GM21515 (cell line): ENCODE results near the gene ARHGDIA.

Experiments used
- ATAC-seq: cut with Tn5 transposase; IDR thresholded peaks from one replicate; pipeline ENCODE4 v1.9.1; 2021; ENCODE audit not compliant: unreplicated experiment

The ARHGDIA gene

DNA sequence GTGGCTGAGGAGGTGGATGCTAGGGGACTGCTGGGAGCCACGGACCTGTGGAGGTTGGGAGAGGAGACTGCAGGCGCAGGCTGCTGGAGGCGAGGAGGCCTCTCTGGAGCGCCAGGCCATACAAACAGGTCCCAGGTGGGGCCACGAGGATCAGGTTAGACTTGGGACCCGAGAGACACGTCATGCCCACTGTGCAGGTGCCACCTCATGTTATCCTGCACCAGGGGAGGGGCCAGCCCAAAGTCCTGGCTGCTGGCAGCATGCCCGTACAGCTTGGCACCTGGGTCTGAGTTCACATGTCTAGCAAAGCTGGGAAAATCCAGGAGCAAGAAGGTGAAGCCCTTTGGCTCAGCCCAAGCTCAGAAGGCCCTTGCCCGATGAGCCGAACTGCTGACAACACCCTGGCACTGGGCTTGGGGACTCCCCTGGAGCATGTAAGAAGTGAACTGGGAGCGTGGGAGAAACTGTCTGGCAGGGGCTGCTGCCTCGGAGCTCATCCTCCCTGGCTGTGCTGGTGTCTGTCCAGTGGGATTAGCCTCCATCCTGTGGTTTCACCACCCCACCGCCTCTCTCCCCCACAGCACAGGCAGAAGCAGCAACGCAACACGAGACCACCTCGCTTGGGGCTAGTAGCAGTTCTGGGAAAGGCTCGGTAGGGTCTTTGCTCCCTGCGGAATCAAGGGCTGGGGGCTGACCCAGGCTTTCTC is 5.3 kb downstream of the ARHGDIA start:
- no peak for ATAC-seq

DNA sequence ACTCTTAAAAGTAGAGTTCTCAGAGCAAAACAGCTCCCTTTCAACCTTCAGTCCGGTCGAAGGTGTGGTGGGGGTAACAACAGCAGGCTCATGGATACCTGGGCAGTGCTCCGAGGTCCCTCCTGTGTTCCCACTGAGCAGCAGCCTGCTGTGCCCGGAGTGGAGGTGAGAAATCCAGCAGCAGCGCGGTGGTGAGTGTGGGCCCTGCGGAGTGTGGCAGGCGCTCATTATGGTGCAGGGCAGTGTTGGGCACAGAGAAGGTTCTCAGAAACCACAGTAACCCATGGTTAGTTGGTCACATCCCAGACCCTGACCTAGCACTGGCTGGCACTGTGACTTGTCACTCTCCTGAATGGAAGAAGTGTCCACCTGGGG is 5.8 kb downstream of the ARHGDIA start:
- no peak for ATAC-seq

DNA sequence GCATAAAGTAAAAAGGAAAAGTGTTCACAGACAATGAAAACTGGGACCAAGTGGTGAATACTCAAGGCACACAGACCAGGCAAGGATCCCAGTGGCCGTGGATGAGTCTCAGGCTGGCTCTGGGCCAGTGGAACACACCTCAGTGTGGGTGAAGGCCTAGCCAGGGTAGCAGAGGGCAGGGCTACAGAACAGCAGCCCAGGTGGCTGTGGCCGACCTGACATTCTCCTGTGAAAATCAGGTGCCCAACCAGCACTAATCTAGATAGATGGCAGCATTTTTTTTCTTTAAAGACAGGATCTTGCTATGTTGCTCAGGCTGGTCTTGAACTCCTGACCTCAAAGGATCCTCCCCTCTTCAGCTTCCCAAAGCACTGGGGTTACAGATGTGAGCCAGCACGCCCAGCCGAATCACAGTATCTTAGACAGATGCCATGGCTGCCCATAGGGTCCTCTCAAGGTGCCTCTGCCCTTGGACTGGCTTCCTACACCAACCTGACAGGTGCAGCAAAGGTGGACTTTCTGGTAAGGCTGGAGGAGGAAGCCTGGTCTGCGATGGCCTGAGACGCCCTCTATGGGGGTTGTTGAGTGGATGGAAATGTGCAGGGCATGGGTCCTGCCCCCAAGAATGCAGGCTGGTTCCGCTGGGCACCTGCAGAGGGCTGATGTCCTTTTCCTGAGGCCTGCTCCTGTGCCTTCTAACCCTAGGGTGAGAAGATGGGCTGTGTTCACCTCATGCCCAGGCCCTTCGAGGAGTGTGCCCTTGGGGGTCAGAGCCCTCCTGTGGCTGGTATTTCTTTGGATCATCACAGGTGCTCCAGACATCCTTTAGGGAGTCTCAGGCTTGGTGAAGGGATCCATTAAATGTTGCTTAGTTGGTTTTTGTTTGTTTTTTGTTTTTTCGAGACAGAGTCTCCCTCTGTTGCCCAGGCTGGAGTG is 7.0 kb downstream of the ARHGDIA start:
- no peak for ATAC-seq

DNA sequence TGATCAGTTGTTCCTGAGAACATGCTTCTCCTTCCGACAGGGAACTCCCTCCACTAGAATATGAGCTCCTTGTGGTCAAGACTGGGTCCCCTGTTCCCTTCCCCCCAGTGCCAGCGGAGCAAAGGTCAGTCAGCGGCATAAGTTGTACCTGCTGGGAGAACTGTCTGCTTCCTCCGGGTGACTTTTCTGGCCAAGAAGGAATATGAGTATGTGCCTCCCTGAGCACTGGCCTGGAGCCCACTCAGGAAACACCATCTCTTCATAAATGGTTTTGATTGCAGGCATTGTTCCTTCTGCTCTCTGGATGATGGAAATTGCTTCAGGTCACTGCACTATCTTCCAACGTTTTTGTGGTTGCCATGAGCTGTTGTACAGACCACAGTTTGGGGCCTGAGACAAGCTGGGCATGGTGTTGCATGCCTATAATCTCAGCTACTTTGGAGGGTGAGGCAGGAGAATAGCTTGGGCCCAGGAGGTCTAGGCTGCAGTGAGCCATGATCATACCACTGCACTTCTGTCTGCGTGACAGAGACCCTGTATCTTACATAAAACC is 7.9 kb downstream of the ARHGDIA start:
- no peak for ATAC-seq

DNA sequence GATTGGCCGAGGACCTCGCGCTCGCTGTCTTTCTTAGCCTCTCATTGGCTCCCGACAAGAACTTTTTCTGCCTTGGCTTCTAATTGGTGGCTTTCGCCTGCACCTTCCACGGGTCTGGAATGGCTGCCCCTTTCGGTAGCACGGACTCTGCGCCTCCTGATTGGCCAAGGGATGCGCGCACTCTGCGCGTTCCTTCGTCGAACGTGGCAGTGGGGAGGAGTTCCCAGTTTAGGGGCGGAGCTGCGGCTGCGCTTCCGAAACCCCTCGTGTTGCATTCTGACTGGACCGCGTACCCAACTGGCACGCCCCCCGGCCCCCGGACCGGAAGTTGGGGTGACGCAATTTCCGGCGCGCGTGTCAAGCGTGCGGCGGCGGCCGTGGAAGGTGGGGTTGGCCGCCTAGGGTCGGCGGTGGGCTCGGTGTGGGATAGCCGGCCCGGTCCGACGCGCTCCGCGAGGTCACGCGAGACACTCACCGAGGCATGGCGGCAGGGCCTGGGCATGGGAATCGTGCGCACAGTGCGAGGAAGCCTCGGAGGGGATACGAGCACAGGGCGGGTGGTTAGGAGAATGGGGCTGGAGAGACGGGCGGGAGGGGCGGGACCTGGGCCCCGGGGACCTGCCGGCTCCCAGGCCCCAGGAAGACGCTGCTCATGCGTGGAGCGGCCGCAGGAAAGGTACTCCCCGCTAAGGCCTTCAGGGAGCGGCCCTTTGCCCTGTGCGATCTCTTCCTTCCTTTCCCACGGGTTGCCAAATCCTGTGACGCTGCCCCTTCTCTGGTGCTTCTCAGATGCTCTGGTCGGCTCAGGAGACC is 10.2 kb downstream of the ARHGDIA start:
- peak; percentile 76 for ATAC-seq

DNA sequence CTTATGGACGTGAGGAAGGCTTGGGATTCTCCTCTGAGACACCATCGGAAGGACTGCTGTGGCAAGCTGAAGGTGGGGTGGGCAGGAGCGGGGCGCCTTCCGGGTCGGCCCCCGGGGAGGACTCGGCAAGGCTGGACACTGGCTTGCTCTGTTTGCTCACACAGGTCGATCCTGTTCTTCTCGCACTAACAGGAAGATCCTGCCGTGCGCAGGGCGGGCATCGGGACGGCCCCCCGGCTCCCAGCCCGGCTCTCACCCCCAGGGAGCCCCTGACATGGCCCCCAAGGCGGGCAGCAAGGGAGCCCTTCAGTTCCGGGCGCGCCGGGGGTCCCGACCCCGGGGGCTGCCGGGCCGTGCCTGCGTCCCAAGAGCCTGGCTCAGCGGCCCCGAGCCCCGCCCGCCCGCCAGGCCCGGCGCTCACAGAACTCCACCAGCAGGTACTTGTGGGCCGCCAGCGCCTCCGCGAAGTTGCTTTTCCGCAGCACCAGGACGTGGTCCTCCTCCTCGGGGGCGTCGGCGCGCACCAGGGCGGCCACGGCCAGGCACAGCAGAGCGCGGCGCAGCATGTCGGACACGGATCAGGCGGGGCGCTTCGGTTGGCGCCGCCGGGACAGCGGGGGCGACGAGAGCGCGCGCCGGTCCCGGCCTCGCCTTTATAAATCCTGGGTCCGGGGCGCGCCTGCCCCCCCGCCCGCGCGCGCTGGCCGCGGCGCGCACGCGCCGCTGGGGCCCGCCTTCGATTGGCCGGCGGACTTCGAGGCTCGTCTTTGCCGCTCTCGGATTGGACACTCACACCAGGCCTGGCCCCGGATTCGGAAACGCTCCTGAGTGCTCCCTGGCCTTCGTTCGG is 11.0 kb downstream of the ARHGDIA start, which contains the start of gene P4HB:
TSS of gene P4HB (minus strand) at position 630 of the 850 bp plus-strand sequence. CDS start at position 566, 64 bp downstream.
- ATAC-seq: peak; percentile 73

DNA sequence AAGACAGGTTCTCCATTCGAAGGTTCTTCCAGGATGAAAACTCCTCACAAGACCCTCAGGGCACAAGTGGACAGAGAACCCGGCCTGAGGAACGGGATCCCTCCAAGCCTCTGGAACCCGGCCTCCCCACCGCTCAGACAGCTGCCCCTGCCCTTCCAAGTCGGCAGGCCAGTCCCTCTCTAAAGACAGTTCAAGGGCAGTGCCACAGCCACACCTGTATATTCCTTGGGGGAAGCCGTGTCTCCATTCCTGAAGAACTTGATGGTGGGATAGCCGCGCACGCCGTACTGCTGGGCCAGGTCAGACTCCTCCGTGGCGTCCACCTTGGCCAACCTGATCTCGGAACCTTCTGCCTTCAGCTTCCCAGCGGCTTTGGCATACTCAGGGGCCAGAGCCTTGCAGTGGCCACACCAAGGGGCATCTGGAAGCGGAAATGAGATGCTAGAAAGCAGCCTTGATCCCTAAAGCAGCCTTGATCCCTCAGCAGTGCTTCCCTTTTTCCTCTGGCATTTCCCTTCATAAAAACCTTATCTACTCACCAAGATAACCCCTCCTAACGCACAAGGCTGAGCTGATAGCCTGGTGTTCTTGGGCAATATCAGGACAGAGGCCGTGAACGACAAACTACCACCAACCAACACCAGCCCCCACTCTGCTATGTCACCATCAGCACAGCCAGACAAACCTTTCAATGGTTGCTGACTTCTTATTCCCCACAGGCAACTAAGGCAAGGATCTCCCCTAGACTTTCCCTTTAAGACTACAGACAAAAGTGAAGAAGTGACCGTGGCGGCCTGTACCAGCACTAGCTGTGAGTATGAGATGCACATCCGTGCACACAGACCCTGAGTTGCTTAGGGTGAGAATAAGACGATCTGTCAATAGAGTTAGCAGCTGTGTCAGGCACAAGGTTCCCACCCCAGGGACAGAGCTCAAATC is 11.9 kb downstream of the ARHGDIA start:
- ATAC-seq: no peak

DNA sequence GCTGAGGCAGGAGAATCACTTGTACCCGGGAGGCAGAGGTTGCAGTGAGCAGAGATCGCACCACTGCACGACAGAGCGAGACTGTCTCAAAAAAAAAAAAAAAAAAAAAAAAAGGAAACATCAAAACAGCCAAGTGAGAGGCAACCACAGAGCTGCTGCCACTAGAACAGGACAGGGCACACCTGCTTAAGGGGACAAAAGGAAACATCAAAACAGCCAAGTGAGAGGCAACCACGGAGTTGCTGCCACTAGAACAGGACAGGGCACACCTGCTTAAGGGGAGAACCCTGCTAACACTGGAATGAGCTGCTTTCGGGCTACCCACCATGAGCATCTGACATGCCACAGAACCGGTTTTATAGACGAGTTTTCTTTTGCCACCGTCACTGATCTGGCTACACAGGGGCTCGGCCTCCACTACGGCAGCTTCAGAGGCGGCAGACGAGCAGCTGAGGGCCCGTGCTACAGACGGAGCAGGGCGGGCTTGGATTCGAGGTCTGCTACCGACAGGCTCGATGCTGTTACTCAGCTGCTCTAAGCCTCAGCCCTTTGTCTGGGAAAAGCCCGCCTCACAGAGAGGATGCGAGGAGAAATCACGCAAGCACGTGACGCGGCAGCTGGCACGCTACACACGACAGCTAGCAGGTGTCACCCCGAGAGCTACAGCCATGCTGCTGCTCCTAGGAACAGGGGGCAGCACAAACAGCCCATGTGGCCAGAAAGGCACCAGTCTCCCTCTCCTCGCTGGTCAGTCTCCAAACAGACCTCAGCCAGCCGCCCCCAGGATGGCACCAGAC is 12.8 kb downstream of the ARHGDIA start:
- no peak for ATAC-seq

DNA sequence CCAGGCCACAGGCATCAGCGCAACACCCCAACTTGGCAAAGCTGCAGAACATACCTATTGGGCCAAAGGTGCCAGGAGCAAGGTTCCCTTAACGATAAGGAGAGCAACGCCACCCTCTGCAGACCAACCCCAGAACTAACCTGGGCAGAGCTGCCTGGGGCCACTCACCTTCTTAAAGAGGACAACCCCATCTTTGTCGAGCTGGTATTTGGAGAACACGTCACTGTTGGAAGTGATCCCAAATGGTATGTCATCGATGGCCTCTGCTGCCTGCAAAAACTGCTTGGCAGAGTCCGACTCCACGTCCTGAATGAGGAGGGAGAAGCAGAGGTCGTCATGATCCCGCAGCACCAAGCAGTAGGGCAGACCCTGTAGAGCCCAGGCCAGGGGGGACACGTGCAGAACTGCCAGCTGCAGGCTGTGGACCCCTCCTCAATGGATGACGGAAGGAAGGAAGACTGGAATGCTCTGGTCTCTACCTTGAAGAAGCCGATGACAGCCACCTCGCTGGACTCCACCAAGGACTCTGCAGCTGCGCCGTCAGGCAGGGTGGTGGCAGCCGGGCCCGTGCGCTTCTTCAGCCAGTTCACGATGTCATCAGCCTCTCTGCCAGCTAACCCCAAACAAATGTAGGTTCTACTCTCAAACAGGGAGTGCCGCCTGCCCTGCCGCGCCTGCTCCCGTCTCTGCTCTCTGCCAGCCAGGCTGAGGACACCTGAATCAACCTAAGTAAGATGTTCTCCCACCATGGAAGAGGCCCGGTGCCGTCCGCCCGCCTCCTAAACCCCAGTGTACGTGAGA is 16.0 kb downstream of the ARHGDIA start:
- no peak for ATAC-seq

DNA sequence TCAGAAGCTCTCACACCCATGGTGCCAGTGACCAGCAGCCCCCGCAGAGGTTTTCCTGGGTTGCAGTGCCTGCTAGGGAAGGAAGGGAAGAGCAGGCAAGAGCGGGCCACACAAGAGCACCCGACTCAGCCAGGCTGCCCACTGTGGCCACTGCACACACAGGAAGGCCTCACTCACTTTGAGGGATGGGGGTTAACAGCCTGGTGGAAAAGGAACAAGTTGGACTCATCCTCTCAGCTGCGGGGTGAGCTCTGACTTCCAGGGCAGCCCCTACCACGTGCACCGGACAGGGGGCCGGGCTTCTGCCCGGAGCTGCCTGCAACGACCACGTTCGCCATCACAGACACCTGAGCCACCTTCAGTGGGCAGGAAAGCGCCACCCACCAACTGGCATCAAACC is 18.9 kb downstream of the ARHGDIA start:
- ATAC-seq: no peak

DNA sequence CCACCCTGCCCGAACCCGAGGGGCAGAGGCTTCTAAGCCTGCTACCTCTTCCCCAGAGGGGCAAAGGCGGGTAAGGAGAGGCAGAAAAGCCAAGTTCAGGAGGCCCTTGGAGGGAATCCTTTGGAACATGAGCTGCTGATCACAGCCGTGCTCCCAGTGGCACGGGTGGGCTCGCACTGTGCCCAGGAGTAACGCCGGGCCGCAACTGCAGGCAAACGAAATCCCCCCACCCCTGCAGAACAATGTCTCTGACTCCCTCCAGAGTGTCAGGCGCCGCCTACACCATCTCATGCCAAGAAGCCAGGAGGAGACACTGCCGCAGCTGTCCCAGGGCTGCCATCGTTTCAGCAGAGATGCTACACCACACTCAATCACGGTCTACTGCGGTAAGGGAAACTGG is 19.7 kb downstream of the ARHGDIA start:
- ATAC-seq: no peak

DNA sequence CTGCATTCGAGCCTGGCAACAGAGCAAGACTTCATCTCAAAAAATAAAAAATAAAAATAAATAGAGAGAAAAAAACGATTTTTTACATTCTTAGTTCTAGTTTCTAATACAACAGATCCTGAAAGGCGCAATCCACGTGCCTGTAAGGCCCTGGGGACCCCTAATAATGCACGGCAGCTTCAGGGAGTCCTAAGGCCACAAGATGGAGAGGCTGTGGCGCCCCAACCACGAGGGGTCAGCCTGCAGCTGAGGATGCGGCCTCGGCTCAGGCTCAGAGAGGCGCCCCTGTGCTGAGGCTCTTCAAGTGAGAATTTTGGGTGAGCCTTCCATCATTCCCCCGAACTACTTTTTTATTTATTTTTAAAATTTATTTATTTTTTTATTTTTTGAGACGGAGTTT is 21.7 kb downstream of the ARHGDIA start:
- no peak for ATAC-seq

DNA sequence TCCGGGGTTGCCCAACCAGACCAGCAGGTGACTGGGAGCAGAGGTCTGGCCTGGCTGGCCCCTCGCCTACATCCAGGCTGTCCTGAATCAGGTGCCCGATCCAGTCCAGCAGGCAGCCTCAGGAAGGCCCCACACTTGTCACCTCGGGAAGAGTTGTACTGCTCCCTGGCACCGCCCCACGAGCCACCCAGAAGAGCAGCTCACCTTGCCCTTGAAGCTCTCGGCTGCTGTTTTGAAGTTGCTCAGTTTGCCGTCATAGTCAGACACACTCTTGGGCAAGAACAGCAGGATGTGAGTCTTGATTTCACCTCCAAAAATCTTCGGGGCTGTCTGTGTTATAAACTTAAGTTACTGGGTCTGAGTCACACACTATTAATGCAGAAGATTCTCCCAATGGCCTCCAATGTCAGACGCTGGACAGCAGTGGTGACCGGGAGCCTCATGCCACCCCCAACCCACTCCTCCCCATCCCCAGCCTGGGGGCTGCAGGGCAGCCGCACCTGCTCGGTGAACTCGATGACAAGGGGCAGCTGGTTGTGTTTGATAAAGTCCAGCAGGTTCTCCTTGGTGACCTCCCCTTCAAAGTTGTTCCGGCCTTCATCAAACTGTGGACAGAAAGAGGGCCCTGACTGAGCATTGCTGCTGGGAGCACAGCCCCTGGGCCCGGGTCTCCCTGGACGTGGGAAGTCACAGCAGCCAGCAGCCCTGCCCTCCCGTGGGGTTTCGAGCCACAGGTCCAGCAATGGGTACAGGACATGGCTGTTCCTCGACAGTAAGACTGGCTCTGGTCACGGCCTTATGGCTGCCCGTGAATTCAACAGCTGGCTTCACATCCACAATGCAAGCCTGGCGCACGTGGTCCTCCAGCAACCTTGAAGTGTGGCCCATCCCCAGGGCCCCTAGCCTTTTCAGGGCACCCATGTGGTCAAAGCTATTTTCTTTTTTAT is 24.1 kb downstream of the ARHGDIA start:
- ATAC-seq: no peak

DNA sequence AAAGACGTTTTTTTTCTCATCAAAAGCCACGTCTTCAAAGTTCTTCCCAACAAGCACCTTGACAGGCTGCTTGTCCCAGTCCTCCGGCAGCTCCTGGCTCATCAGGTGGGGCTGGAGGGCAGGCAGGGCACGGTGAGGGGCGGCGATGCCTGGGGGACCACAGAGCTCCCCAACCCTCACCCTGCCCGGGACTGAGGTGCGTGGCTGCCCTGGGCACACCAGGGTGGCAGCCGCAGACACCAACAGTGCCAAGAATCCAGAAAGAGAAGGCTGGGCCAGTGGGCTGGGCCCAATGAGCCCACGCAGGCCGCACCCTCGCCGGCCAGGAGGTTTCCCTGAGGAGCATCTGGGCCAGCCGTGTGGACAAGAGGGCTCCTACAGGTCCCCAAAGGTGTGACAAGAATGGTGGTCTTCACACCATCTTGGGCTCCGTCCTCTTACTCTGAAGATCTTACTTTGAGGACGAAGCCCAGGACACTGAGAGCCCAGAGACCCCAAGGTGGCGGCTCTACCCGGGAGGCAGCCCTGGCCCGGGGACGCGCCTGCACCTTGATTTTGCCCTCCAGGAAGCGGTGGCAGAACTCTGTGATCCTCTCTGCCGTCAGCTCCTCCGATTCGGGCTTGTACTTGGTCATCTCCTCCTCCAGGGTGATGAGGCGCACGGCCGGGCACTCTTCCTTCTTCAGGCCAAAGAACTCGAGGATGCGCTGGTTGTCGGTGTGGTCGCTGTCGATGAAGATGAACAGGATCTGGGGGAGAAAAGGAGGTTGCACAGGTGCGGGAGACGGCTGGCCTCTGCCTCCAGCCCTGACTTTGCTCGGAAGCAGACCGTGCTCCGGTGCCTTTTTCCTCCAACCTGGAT is 25.0 kb downstream of the ARHGDIA start:
- ATAC-seq: no peak

DNA sequence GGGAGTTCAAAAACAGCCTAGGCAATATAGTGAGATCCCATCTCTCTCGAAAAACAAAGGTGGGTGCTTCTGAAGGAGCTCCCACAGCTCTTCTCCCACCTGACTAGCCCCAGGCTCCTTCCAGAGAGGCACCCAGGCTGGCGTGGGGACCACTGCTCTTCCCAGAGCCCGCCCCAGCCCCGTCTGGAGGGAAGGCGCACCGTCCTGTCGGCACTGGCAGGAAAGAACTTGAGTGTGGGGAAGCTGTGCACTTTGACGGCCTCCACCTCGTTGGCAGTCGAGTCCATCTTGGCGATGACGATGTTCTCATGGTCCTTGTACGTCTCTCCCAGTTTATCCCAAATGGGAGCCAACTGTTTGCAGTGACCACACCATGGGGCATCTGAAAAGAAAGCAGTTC is 25.8 kb downstream of the ARHGDIA start:
- ATAC-seq: no peak
